ENCODE measurements around the gene MYO7A.

Gene MYO7A

DNA sequence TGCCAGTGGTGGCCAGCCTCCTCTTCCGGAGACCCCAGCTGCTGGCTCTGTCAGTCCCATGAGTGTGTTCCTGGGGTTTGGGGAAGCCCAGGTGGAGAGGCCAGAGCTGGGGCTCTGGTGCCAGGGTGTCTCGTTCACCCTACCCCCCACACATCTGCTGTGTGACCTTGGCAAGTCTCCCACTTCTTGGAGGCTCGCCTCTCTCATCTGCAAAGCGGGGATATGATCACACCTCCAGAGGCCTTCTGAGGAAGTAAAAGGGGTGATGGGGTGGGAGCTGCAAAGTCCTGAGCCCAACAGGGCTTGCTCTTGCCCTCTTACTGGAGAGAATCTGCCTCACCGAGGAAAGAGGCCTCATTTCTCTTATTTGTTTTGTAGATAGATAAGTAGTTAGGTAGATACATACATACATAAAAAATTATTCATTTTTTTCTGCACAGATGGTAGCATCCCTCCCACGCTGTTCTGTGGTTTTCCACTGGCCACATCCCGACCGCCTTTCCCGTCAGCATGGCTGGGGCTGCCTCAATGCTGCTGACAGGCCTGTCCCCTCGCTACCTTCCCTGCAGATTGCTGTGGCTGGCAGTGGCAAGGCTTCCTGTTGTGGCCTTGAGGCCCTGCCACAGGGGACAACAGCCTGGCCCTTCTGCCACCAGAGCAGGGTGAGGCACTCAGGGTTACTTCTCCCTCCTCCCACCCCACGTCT lies 23.9 kb downstream of the MYO7A start:
- Histone ChIP-seq H3K9ac (ENCODE audit: low read depth in 1 of 2, low read length in 2 of 2) (no peak overlapping the region), H3K4me1 (ENCODE audit: control insufficient read depth in 2 of 2, insufficient read depth in 2 of 2, low read length in 2 of 2) (peaks cover 4 to 6% of the 10 kb centered on the region in 2 donors), H3K9me3 (ENCODE audit: control insufficient read depth in 2 of 2, low read length in 2 of 2) (no peaks in the 10 kb centered on the region), H3K27ac (ENCODE audit: low read depth in 2 of 2, low read length in 2 of 2) (no peak overlapping the region), H3K27me3 (ENCODE audit: control insufficient read depth in 2 of 2, insufficient read depth in 2 of 2, low read length in 2 of 2) (no peaks in the 10 kb centered on the region), H3K36me3 (ENCODE audit: control insufficient read depth in 2 of 2, insufficient read depth in 2 of 2, low read length in 2 of 2) (no peaks in the 10 kb centered on the region), H3K4me3 (ENCODE audit: low read length in 2 of 2) (no peak overlapping the region)

DNA sequence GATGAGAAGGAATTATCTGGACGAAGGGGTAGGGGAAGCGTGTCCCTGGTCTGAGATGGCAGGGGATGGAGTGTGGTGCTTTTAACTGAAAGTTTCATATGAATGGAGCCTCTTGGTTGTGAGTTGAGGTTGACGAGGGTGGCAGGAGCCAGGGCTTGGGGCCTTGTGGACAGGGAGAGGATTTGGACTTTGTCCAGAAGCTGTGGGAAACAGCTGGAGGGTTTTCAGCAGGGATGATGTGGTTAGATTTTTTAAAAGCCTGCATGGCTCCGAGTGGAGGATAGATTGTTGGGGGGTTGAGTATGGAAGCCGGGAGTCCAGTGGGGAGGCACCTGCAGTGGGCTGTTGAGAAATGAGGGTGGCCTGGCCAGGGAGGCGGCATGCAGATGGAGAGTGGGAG lies 24.8 kb downstream of the MYO7A start:
- Histone ChIP-seq H3K27me3 (ENCODE audit: control insufficient read depth in 2 of 2, insufficient read depth in 2 of 2, low read length in 2 of 2) (no peaks in the 10 kb centered on the region), H3K27ac (ENCODE audit: low read depth in 2 of 2, low read length in 2 of 2) (no peak overlapping the region), H3K9ac (ENCODE audit: low read depth in 1 of 2, low read length in 2 of 2) (peak overlapping the region in 1 of 2 donors; percentile 6), H3K9me3 (ENCODE audit: control insufficient read depth in 2 of 2, low read length in 2 of 2) (no peaks in the 10 kb centered on the region), H3K4me3 (ENCODE audit: low read length in 2 of 2) (no peak overlapping the region), H3K36me3 (ENCODE audit: control insufficient read depth in 2 of 2, insufficient read depth in 2 of 2, low read length in 2 of 2) (no peaks in the 10 kb centered on the region), H3K4me1 (ENCODE audit: control insufficient read depth in 2 of 2, insufficient read depth in 2 of 2, low read length in 2 of 2) (peaks cover 4 to 6% of the 10 kb centered on the region in 2 donors)

DNA sequence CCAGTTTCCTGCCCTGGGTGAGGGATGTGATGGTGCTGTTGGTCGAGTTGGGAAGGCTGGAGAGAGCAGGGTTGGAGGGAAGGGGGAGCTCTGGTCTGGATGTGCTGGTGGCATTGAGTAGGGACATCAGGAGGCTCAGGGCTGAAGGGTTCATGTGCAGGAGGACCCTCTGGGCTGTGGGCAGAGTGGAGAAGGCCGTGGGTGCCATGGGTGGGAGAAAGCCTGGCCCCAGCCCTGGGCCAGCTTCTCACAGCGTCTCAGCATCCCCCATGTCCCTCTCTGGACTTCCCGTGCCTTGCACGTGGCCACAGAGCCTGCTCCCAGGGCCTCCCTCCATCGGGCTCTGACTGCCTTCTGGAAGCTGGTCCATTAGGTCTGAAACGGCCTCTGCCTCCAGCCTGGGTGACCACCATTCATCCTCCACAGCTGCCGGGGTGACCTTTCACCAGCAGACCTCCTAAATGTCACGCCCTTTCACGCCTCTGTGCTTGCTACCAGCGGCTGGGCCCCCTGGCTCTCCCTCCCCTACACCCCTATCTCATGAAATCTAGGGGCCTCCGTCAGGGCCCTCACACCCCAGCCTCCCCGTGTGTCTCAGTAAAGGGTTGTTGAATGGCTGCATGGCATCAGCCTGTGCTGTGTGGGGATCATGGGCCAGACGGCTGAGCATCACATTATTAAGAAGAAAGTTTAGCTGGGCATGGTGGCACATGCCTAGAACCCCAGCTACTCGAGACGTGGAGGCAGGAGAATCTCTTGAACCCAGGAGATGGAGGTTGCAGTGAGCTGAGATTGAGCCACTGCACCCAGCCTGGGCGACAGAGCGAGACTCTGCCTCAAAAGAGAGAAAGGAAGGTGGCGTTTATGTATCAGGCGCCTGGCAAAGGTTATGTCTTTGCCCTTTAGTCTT lies 25.5 kb downstream of the MYO7A start:
- no peak overlapping the region for H3K4me3 ChIP-seq (ENCODE audit: low read length in 2 of 2)
- no peaks in the 10 kb centered on the region for H3K27me3 ChIP-seq (ENCODE audit: control insufficient read depth in 2 of 2, insufficient read depth in 2 of 2, low read length in 2 of 2)
- no peak overlapping the region for H3K9ac ChIP-seq (ENCODE audit: low read depth in 1 of 2, low read length in 2 of 2)
- H3K27ac ChIP-seq (ENCODE audit: low read depth in 2 of 2, low read length in 2 of 2): no peak overlapping the region
- H3K9me3 ChIP-seq (ENCODE audit: control insufficient read depth in 2 of 2, low read length in 2 of 2): no peaks in the 10 kb centered on the region
- no peaks in the 10 kb centered on the region for H3K36me3 ChIP-seq (ENCODE audit: control insufficient read depth in 2 of 2, insufficient read depth in 2 of 2, low read length in 2 of 2)
- H3K4me1 ChIP-seq (ENCODE audit: control insufficient read depth in 2 of 2, insufficient read depth in 2 of 2, low read length in 2 of 2): peaks cover 0 to 4% of the 10 kb centered on the region in 2 donors

DNA sequence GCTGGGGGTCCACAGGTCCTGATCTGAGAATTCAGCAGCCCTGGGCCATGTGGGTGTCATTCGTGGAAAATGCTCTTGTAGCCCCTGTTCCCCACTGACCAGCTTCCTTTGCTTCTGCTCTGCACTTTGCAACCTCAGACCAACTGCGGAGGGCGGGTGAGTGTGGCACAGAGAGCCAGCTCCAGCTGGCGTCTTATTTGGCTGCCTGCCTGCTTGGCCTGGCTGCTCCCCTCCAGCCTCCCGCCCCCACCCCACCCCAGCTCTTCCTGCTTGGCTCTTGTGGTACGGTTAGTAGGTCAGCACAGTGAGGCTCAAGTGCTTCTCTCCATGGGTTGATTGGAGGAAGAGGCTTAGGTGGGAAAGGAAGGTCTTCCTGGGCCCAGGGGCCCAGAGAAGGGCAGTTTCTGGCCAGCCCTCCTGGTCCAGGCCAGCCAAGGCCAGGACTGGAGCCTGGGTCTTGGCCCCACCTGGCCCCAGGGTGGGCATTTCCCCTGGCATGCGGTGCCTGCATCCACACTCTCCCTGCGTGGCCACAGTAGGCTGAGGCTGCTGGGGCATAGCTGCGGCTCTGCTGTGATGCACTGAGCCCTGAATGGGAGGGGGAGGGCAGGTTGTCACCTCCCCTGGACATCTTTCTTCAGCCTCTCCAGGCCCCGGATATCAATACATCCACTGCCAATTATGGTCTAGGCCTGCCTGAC lies 26.5 kb downstream of the MYO7A start:
- Histone ChIP-seq H3K9ac (ENCODE audit: low read depth in 1 of 2, low read length in 2 of 2) (no peak overlapping the region), H3K9me3 (ENCODE audit: control insufficient read depth in 2 of 2, low read length in 2 of 2) (no peaks in the 10 kb centered on the region), H3K4me1 (ENCODE audit: control insufficient read depth in 2 of 2, insufficient read depth in 2 of 2, low read length in 2 of 2) (peaks cover 0 to 4% of the 10 kb centered on the region in 2 donors), H3K27ac (ENCODE audit: low read depth in 2 of 2, low read length in 2 of 2) (no peak overlapping the region), H3K27me3 (ENCODE audit: control insufficient read depth in 2 of 2, insufficient read depth in 2 of 2, low read length in 2 of 2) (no peaks in the 10 kb centered on the region), H3K4me3 (ENCODE audit: low read length in 2 of 2) (no peak overlapping the region), H3K36me3 (ENCODE audit: control insufficient read depth in 2 of 2, insufficient read depth in 2 of 2, low read length in 2 of 2) (no peaks in the 10 kb centered on the region)

DNA sequence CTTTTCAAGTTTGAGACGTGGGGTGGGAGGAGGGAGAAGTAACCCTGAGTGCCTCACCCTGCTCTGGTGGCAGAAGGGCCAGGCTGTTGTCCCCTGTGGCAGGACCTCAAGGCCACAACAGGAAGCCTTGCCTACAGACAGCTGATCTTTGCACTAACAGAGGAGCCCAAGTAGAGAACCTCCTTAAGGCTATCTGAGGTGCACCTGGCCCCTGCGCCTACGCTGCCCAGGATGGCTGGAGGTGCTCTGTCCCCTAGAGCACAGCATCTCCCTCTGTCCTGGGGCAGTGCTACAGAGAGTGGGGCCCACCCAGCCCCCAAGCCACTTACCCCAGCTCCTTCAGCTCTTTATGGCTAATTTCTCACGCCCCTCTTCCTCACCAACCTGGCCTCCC lies 27.0 kb downstream of the MYO7A start:
- Histone ChIP-seq H3K9me3 (ENCODE audit: control insufficient read depth in 2 of 2, low read length in 2 of 2) (no peaks in the 10 kb centered on the region), H3K36me3 (ENCODE audit: control insufficient read depth in 2 of 2, insufficient read depth in 2 of 2, low read length in 2 of 2) (no peaks in the 10 kb centered on the region), H3K27me3 (ENCODE audit: control insufficient read depth in 2 of 2, insufficient read depth in 2 of 2, low read length in 2 of 2) (no peaks in the 10 kb centered on the region), H3K4me3 (ENCODE audit: low read length in 2 of 2) (no peak overlapping the region), H3K27ac (ENCODE audit: low read depth in 2 of 2, low read length in 2 of 2) (no peak overlapping the region), H3K9ac (ENCODE audit: low read depth in 1 of 2, low read length in 2 of 2) (no peak overlapping the region), H3K4me1 (ENCODE audit: control insufficient read depth in 2 of 2, insufficient read depth in 2 of 2, low read length in 2 of 2) (peaks cover 0 to 4% of the 10 kb centered on the region in 2 donors)

DNA sequence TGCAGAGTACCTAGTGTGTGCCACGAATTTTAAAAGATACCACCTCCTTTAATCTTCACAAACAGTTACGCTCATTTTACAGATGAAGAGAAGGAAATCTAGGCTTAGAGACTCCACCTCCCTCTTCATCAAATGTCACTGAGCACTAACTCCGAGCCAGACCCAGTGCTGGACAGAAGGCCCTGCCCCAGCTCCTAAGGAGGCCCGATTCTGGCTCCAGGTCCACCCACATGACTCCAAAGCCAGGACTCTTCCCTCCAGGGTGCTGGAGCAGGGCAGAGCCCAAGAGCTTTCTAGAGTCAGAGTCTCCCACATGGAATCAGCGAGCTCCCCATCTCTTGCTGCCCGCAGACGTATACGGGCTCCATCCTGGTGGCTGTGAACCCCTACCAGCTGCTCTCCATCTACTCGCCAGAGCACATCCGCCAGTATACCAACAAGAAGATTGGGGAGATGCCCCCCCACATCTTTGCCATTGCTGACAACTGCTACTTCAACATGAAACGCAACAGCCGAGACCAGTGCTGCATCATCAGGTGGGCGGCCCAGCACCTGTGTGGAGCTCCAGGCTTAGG lies 27.6 kb downstream of the MYO7A start:
- H3K27ac ChIP-seq (ENCODE audit: low read depth in 2 of 2, low read length in 2 of 2): no peak overlapping the region
- no peaks in the 10 kb centered on the region for H3K9me3 ChIP-seq (ENCODE audit: control insufficient read depth in 2 of 2, low read length in 2 of 2)
- H3K36me3 ChIP-seq (ENCODE audit: control insufficient read depth in 2 of 2, insufficient read depth in 2 of 2, low read length in 2 of 2): no peaks in the 10 kb centered on the region
- no peaks in the 10 kb centered on the region for H3K27me3 ChIP-seq (ENCODE audit: control insufficient read depth in 2 of 2, insufficient read depth in 2 of 2, low read length in 2 of 2)
- H3K4me3 ChIP-seq (ENCODE audit: low read length in 2 of 2): no peak overlapping the region
- peaks cover 0 to 4% of the 10 kb centered on the region in 2 donors for H3K4me1 ChIP-seq (ENCODE audit: control insufficient read depth in 2 of 2, insufficient read depth in 2 of 2, low read length in 2 of 2)
- no peak overlapping the region for H3K9ac ChIP-seq (ENCODE audit: low read depth in 1 of 2, low read length in 2 of 2)

DNA sequence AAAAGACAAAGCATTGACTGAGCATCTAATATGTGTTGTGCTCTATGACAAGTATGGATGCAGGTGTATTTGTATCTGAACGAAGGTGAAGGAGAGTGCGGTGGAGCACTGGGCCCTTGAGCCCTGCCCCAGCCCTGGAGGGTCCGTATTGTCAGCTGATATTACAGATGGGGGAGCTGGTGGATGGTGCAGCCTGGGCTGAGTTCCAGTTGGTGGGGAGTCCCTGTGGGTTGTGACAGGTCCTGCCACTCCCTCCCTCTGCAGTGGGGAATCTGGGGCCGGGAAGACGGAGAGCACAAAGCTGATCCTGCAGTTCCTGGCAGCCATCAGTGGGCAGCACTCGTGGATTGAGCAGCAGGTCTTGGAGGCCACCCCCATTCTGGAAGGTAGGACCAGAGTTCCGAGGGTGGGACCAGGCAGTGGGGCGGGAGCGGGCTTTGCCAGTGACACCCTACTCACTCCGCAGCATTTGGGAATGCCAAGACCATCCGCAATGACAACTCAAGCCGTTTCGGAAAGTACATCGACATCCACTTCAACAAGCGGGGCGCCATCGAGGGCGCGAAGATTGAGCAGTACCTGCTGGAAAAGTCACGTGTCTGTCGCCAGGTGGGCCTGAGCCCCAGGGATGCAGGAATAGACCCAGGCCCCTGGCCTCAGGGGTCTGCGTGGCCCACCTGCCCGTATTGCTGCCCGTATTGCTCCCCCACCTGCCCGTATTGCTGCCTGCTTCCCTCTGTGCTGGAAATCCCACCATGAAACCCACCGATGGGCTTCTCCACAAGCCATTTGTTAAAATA lies 28.6 kb downstream of the MYO7A start:
- Histone ChIP-seq H3K9me3 (ENCODE audit: control insufficient read depth in 2 of 2, low read length in 2 of 2) (no peaks in the 10 kb centered on the region), H3K4me1 (ENCODE audit: control insufficient read depth in 2 of 2, insufficient read depth in 2 of 2, low read length in 2 of 2) (peaks cover 0 to 4% of the 10 kb centered on the region in 2 donors), H3K36me3 (ENCODE audit: control insufficient read depth in 2 of 2, insufficient read depth in 2 of 2, low read length in 2 of 2) (no peaks in the 10 kb centered on the region), H3K27ac (ENCODE audit: low read depth in 2 of 2, low read length in 2 of 2) (no peak overlapping the region), H3K27me3 (ENCODE audit: control insufficient read depth in 2 of 2, insufficient read depth in 2 of 2, low read length in 2 of 2) (no peaks in the 10 kb centered on the region), H3K4me3 (ENCODE audit: low read length in 2 of 2) (no peak overlapping the region), H3K9ac (ENCODE audit: low read depth in 1 of 2, low read length in 2 of 2) (no peak overlapping the region)

DNA sequence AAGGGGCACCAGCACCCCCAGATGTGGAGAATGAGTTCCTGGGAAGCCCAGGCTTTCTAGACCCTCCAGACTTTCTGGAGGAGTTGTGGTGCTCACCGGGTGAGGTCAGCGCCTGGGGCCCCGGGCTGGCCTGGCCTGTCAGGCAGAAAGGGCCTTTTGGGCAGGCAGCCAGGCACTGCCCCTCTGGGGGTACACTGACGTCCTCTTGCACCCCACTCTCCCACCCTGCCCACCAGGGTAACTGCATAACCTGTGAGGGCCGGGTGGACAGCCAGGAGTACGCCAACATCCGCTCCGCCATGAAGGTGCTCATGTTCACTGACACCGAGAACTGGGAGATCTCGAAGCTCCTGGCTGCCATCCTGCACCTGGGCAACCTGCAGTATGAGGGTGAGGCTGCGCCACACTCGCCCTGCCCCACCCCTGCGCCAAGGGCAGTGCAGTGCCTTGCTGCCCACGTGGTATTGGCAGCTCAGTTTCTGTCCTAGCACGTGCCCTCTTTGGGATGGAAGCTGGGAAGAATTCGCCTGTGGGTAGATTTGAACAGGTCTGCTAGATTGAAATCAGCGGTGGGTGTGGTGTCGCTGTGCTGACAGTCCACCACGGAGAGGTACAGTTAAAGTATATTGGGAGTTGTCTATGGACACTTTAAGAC lies 30.1 kb downstream of the MYO7A start:
- H3K9ac ChIP-seq (ENCODE audit: low read depth in 1 of 2, low read length in 2 of 2): no peak overlapping the region
- H3K27me3 ChIP-seq (ENCODE audit: control insufficient read depth in 2 of 2, insufficient read depth in 2 of 2, low read length in 2 of 2): no peaks in the 10 kb centered on the region
- no peak overlapping the region for H3K4me3 ChIP-seq (ENCODE audit: low read length in 2 of 2)
- no peaks in the 10 kb centered on the region for H3K36me3 ChIP-seq (ENCODE audit: control insufficient read depth in 2 of 2, insufficient read depth in 2 of 2, low read length in 2 of 2)
- H3K9me3 ChIP-seq (ENCODE audit: control insufficient read depth in 2 of 2, low read length in 2 of 2): no peaks in the 10 kb centered on the region
- no peak overlapping the region for H3K27ac ChIP-seq (ENCODE audit: low read depth in 2 of 2, low read length in 2 of 2)
- peaks cover 0 to 4% of the 10 kb centered on the region in 2 donors for H3K4me1 ChIP-seq (ENCODE audit: control insufficient read depth in 2 of 2, insufficient read depth in 2 of 2, low read length in 2 of 2)
